Measurements from ENCODE around the gene FLOT1. TPM values are rescaled to one million over a fixed set of nuclear protein-coding genes. Genes with fewer than 3 reads are reported as not detected.

Gene FLOT1
- total and polyA plus RNA-seq, 2 of the 4 experiments (the other 2 are of a cell fraction), result 96.2 to 162 TPM

DNA sequence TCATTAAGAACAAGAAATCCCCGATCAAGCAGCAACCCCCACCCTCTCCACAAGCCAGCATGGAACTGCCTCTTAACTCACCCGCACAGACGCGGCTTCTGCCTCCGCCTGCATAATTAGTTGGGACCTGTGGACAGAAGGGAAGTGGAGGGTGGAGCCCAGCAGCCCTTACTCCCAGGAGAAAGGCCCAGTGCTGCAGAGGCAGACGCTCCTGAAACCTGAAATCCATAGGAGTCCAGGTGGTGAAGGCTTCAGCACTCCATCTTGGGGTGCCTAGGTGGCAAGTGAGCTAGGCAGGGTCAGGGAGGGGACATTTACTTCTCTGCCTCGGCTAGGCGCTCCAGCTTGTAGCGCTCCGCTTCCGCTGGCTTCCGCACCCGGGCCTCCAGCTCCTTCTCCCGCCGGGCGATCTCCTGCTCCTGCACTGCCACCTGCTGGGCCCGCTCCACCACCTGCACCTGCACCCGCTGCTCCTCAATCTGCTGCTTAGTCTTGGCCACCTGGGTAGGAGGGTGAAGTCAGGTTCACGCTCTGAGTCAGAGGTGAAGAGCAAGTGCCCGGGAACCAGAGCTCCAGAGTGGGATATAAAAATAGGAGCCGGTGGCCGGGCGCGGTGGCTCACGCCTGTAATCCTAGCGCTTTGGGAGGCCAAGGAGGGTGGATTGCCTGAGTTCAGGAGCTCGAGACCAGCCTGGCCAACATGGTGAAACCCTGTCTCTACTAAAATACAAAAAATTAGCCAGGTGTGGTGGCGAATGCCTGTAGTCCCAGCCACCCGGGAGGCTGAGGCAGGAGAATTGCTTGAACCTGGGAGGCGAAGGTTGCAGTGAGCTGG, 11.7 kb downstream of the FLOT1 start:
- Histone ChIP-seq H4K20me1 (ENCODE audit: insufficient read depth, low read length) (peaks cover 17% of the 10 kb centered on the region), H3K27ac (ENCODE audit: insufficient read depth, low read length) (no peak overlapping the region), H4K8ac (ENCODE audit: low read depth in 2 of 2, low read length in 2 of 2) (no peak overlapping the region), H3K18ac (ENCODE audit: low read depth, low read length) (no peak overlapping the region), H3K4ac (ENCODE audit: low read depth, low read length) (no peak overlapping the region), H2AFZ (replicated peaks; ENCODE audit: low read length, poor library complexity) (peak overlapping the region; percentile 49), H3K4me2 (ENCODE audit: low read depth, low read length) (no peak overlapping the region), H2BK20ac (ENCODE audit: low read depth, low read length) (no peak overlapping the region), H3K79me1 (ENCODE audit: low read depth in 1 of 2, low read length in 2 of 2) (peaks cover 39 to 66% of the 10 kb centered on the region in 2 experiments), H3K56ac (ENCODE audit: extremely low read depth, insufficient read depth, low read length) (no peak overlapping the region), H3K14ac (replicated peaks; ENCODE audit: low read depth, low read length) (no peak overlapping the region), H3K9me1 (ENCODE audit: insufficient read depth, low read length) (peaks cover 3% of the 10 kb centered on the region; the same call in 1 of the 2 replicates), H3K23ac (ENCODE audit: low read depth, low read length) (no peak overlapping the region), H2BK15ac (ENCODE audit: low read depth, low read length) (no peak overlapping the region), H3K4me1 (ENCODE audit: control insufficient read depth, insufficient read depth, low read length) (peaks cover under 1% of the 10 kb centered on the region; the same call in 1 of the 2 replicates), H2AK9ac (replicated peaks; ENCODE audit: low read depth, low read length, poor library complexity) (peak overlapping the region; percentile 61), H3K36me3 (ENCODE audit: control insufficient read depth, insufficient read depth, low read length) (peaks cover 55% of the 10 kb centered on the region), H2AK5ac (ENCODE audit: low read depth, low read length) (no peak overlapping the region), H4K5ac (ENCODE audit: low read depth, low read length) (no peak overlapping the region), H3K4me3 (ENCODE audit: insufficient read depth, low read depth, low read length) (no peak overlapping the region), H3K9ac (ENCODE audit: low read depth, low read length) (no peak overlapping the region), H2BK5ac (ENCODE audit: low read depth, low read length, poor library complexity, severe bottlenecking) (no peak overlapping the region), H4K91ac (ENCODE audit: insufficient read depth, low read depth, low read length) (no peak overlapping the region), H2BK120ac (ENCODE audit: low read depth, low read length) (no peak overlapping the region), H3K27me3 (ENCODE audit: control insufficient read depth, insufficient read depth, low read length) (no peaks in the 10 kb centered on the region), H3K9me3 (ENCODE audit: control insufficient read depth, insufficient read depth, low read length) (no peaks in the 10 kb centered on the region)
- in situ Hi-C loops (cut with MboI; ENCODE audit: low sequenced_read_pairs), result no loop called here
- intact Hi-C loops (cut with micrococcal nuclease), result no loop called here
- 0 out of 2 replicates have a peak, but pooled peaks have one; percentile 7 for TF ChIP-seq SMC3 (IDR thresholded peaks at IDR 0.05; ENCODE audit: low read depth, low read length)
- no peak for TF ChIP-seq NFE2L2 (IDR thresholded peaks at IDR 0.05; ENCODE audit: low read depth, low read length)
- TF ChIP-seq RAD21 (IDR thresholded peaks at IDR 0.05; ENCODE audit: low read length), result peak; percentile 43
- TF ChIP-seq BHLHE40 (IDR thresholded peaks at IDR 0.05; ENCODE audit: low read depth, low read length), result no peak
- no peak for TF ChIP-seq CEBPB (IDR thresholded peaks at IDR 0.05; ENCODE audit: low read depth, low read length)
- peak; percentile 44 for TF ChIP-seq CTCF (conservative IDR thresholded peaks at IDR 0.05; ENCODE audit: low read depth, low read length)
- TF ChIP-seq MAZ (IDR thresholded peaks at IDR 0.05; ENCODE audit: borderline replicate concordance, low read depth, low read length), result no peak
- ChIA-PET POLR2A (ENCODE audit: unreplicated experiment) (interaction anchor here (0.6 kb wide), 1 partner anchor 61 kb away, joined by 3 read pairs; no protein-coding TSS in a partner anchor), CTCF (no interaction called here)
- WGBS, 2 experiments (ENCODE audit: extremely low coverage in 2 of 2, insufficient read length in 1 of 2), result 73% methylated on average over 12 of the region's 30 CpGs; no CpG with 5 or more reads in 1 of the 2 experiments
- no peak for ATAC-seq (ENCODE audit: low read depth)
- dilution Hi-C loops (cut with HindIII; ENCODE audit: low sequenced_read_pairs, unreplicated experiment), result no loop called here
- DNase-seq, result peak; percentile 47
- BruUV-seq (replicated peaks), result no TSS peak
